ELF-1 (cell line): ENCODE measurements around the gene RASSF9.

ENCODE experiments used
- DNase-seq: peaks from one replicate; pipeline ENCODE4 v3.0.0-alpha.2; 2016; ENCODE audit warnings: low read depth, low spot score

RASSF9 gene

DNA sequence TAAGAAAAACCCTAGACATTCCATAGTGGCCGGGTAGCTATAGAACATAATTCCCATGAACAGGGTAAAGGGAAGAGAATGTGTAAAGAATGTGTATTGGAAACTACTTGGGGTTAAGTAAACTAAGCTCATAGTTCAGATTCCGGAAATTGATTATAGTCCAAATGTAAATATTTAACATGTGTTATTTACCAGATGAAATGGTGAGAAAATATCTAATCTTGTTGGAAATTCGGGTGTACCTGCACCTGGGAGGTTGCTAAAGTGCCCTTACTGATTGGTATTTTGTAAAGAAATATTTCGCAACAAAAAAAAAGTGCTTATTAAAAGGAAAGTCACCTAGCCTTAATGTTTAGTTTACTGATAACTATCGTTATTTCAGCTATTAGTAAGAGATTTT, 14.4 kb downstream of the RASSF9 start:
- DNase-seq: no peak

GRCh38 chr12:85821206-85821605, 15.0 kb downstream of the RASSF9 start:
- no peak for DNase-seq

- no peak for DNase-seq
Measured at GRCh38 chr12:85820101-85820500, 16.1 kb downstream of the RASSF9 start.

GRCh38 chr12:85814741-85815140, 21.5 kb downstream of the RASSF9 start:
- no peak for DNase-seq

- no peak for DNase-seq
Measured at GRCh38 chr12:85814071-85814470, 22.1 kb downstream of the RASSF9 start.

- no peak for DNase-seq
Measured at GRCh38 chr12:85809500-85809899, 26.7 kb downstream of the RASSF9 start.

DNA sequence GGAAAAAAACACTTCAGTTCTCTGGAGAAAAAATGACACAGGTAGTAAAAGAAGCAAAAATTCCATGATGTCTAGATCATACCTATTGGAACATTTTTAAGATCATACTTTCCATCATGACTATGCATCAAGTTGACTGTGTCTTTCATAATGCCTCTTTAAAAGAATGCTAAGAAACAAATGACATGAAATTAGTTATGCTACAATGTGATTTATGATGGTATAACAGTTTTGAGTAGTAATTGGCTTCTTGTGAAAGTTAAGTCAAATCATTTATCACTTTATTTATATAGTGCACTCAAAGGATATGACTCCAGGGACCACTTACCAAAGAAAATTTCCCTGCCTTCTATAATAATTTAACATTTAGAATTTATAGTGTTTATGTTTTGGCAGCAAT, 28.5 kb downstream of the RASSF9 start:
- no peak for DNase-seq

DNA sequence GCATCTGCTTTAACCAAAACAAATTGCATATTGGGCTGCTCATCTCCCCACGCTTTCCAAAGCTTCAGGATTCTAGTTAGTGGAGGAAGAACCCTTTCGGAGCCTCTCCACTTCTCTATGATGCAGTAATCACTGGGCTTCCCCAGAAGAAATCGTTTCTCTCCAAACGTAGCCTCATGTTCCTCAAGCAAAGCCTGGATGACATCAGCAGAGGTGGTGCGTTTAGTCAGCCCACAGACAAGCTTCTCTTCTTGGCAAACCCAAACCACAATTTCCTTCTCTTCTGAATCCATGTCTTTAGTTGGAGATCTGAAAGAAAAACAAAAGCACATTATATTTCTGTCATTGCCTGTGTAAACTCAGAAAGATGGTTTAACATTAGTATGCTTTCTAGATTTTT, 30.6 kb downstream of the RASSF9 start:
- DNase-seq: no peak

GRCh38 chr12:85804663-85805062, 31.5 kb downstream of the RASSF9 start:
- no peak for DNase-seq

GRCh38 chr12:85803923-85804322, 32.3 kb downstream of the RASSF9 start:
- no peak for DNase-seq

DNA sequence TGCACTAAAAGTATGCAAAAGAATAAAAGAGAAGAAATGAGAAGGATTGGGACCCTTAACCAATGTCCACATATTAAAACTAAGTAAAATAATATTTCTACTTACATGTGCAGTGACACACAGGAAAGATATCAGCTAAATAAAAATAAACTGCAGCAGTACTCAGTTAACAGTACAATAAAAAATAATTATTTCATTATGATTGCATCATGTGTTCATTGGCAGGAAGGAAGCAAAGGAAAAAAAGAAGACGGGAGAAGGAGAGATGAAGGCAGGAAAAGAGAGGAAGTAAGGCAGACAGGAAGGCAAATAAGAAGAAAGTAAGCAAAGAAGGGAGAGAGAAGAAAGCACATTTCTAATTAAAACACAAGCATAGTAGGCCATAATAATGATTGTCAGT, 33.0 kb downstream of the RASSF9 start:
- DNase-seq: no peak

GRCh38 chr12:85798122-85798521, 38.1 kb downstream of the RASSF9 start:
- no peak for DNase-seq

GRCh38 chr12:85796001-85796400, 40.2 kb downstream of the RASSF9 start:
- DNase-seq: no peak

GRCh38 chr12:85794531-85794930, 41.7 kb downstream of the RASSF9 start:
- DNase-seq: no peak

DNA sequence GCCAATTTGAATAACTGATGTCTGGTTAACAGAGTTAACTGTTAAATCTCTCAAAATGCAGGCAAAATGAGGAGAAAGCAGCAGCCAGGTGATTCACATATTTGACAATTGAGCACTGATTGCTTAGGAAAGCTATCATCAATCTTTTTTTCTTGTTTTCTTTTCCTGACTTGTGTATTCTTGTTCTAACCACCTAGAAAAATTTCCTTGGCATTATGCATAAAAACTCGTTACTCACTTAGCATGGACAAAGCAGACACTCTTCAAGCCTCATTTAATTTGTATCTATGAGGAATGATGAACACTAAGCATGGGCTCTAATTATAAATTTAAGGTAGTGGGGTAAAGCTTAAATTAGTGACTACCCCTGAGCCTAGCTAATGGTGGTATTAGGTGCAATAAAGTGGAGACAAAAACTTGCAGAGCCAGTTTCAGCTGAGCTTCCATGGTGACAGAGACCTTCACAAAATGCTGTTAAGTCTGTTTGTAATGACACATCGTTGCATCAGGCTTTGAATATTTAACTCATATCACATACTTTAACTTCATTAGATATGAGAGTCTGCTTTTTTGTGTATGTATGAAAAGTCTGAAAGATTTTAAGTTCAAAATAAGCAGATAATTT, 52.0 kb downstream of the RASSF9 start:
- DNase-seq: peak; percentile 10

- DNase-seq: no peak
Measured at GRCh38 chr12:85782711-85783110, 53.5 kb downstream of the RASSF9 start.

DNA sequence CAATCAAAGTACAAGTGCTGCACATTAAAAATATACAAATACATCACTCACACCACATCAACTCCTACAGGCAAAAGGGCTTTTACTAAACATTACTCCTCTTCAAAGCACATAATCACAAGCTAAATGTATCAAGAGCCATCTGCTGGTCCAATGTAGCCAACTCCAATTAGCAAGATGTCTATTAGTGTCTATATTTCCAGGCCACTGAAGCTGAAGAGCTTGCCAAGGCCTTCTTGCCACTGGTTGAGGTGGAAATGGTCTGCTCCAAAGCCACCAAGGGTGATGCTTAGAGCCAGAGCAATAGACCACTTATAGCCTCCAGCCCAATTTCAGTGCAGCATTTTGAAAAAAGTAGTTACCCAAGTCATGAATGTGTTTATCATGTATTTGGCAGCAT, 54.4 kb downstream of the RASSF9 start:
- no peak for DNase-seq

GRCh38 chr12:85779768-85780167, 56.4 kb downstream of the RASSF9 start:
- DNase-seq: no peak

GRCh38 chr12:85775091-85775490, 61.1 kb downstream of the RASSF9 start:
- DNase-seq: no peak

DNA sequence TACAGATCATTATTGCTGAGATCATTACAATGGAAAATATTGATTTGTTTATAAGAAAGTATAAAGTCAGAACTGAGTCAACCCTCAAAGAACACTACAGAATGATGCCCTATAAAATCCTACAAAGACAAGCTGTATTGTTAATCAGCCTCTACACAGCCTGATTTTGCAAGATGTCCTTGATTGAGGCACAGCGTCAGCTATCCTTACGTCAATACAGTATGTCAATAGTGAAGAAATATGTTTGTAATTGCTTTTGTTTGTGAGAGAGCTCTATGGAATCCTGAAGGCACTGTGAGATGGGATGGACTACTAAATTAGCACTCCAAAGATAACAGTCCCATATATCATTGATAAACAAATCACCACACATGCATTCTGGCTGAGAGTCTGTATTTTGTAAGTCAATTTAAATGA, 70.7 kb downstream of the RASSF9 start:
- no peak for DNase-seq

GRCh38 chr12:85759623-85760022, 76.6 kb downstream of the RASSF9 start:
- no peak for DNase-seq

DNA sequence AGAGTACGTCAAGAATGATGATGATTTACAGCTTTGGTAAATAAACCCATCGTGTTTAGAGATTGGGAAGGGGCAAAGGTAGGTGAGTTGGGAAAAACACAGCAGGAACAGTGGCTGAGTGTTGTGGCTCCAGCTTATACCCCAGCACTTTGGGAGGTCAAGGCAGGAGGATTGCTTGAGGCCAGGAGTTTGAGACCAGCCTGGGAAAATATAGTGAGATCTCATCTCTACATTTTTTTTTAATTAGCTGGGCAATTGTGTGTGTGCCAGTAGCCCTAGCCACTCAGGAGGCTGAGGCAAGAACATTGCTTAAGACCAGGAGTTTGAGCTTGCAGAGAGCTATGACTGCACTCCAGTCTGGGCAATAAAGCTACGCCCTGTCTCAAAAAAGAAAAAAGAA, 77.1 kb downstream of the RASSF9 start:
- DNase-seq: no peak

- DNase-seq: no peak
Measured at GRCh38 chr12:85755760-85756159, 80.4 kb downstream of the RASSF9 start.
